ENCODE results near the gene LYZL1. TPM values are rescaled to one million over a fixed set of nuclear protein-coding genes. Genes with fewer than 3 reads are reported as not detected.
"Not testable (repeated sequence)": the region's sequence is repeated elsewhere in the genome, so short reads cannot be mapped to it uniquely, and the experiment has no call there.

The LYZL1 gene
- total RNA-seq: not detected

- intact Hi-C loops (cut with DNase I; ENCODE audit: low total_unique reads): not testable (repeated sequence)
These were observed at the start of gene LYZL1 for GRCh38 chr10:29288906-29289305. Gene LYZL1 (plus strand): TSS chr10:29289070. CDS start chr10:29291868, 2,798 bp downstream.

GRCh38 chr10:29239569-29240472 is 49.0 kb upstream of the LYZL1 start:
- no peaks in the 10 kb centered on the region for H3K9me3 ChIP-seq
- intact Hi-C loops (cut with DNase I; ENCODE audit: low total_unique reads): no loop called here
- H3K36me3 ChIP-seq: no peaks in the 10 kb centered on the region
- no peak for TF ChIP-seq POLR2A (IDR thresholded peaks at IDR 0.05)
- peak in 1 of 3 donors; percentile 13 for TF ChIP-seq CTCF (IDR thresholded peaks at IDR 0.05)
- no peak overlapping the region for H3K27ac ChIP-seq
- no peaks in the 10 kb centered on the region for H3K27me3 ChIP-seq
- DNase-seq (ENCODE audit: low spot score in 2 of 2): no peak
- H3K4me3 ChIP-seq: no peak overlapping the region
- no peaks in the 10 kb centered on the region for H3K4me1 ChIP-seq

More at GRCh38 chr10:29288906-29289305, at the start of gene LYZL1:
- not testable (repeated sequence) for H3K27ac ChIP-seq; H3K27me3 ChIP-seq; H3K36me3 ChIP-seq; DNase-seq (ENCODE audit: low spot score in 2 of 2); H3K9me3 ChIP-seq; H3K4me1 ChIP-seq; H3K4me3 ChIP-seq

- no peaks in the 10 kb centered on the region for H3K9me3 ChIP-seq
- no peaks in the 10 kb centered on the region for H3K27me3 ChIP-seq
- DNase-seq (ENCODE audit: low spot score in 2 of 2): no peak
- no peaks in the 10 kb centered on the region for H3K36me3 ChIP-seq
- intact Hi-C loops (cut with DNase I; ENCODE audit: low total_unique reads): no loop called here
- H3K4me3 ChIP-seq: no peak overlapping the region
- no peak overlapping the region for H3K27ac ChIP-seq
- no peaks in the 10 kb centered on the region for H3K4me1 ChIP-seq
- TF ChIP-seq POLR2AphosphoS5 (IDR thresholded peaks at IDR 0.05) (no peak), POLR2A (IDR thresholded peaks at IDR 0.05) (no peak), CTCF (IDR thresholded peaks at IDR 0.05) (no peak)
These were observed 47.7 kb upstream of the LYZL1 start for GRCh38 chr10:29240986-29241660.

GRCh38 chr10:29241925-29242324 is 46.9 kb upstream of the LYZL1 start:
- no peak for DNase-seq (ENCODE audit: low spot score in 2 of 2)
- no peak for TF ChIP-seq POLR2AphosphoS5 (IDR thresholded peaks at IDR 0.05)
- no peak for TF ChIP-seq POLR2A (IDR thresholded peaks at IDR 0.05)
- TF ChIP-seq CTCF (IDR thresholded peaks at IDR 0.05): no peak
- no peaks in the 10 kb centered on the region for H3K36me3 ChIP-seq
- no peaks in the 10 kb centered on the region for H3K27me3 ChIP-seq
- intact Hi-C loops (cut with DNase I; ENCODE audit: low total_unique reads): no loop called here
- no peaks in the 10 kb centered on the region for H3K9me3 ChIP-seq
- H3K27ac ChIP-seq: no peak overlapping the region
- H3K4me1 ChIP-seq: no peaks in the 10 kb centered on the region
- H3K4me3 ChIP-seq: no peak overlapping the region

GRCh38 chr10:29243066-29243465 is 45.8 kb upstream of the LYZL1 start:
- intact Hi-C loops (cut with DNase I; ENCODE audit: low total_unique reads): no loop called here
- H3K4me3 ChIP-seq: no peak overlapping the region
- H3K9me3 ChIP-seq: no peaks in the 10 kb centered on the region
- no peaks in the 10 kb centered on the region for H3K36me3 ChIP-seq
- no peak overlapping the region for H3K27ac ChIP-seq
- H3K27me3 ChIP-seq: no peaks in the 10 kb centered on the region
- DNase-seq (ENCODE audit: low spot score in 2 of 2): no peak
- TF ChIP-seq POLR2AphosphoS5 (IDR thresholded peaks at IDR 0.05): no peak
- TF ChIP-seq POLR2A (IDR thresholded peaks at IDR 0.05): no peak
- TF ChIP-seq CTCF (IDR thresholded peaks at IDR 0.05): no peak
- no peaks in the 10 kb centered on the region for H3K4me1 ChIP-seq

Data from breast epithelium (tissue), 4 donors.